Dedifferentiated amniotic fluid mesenchymal stem cell (primary cell): ENCODE measurements around the gene MYH7B.

ENCODE experiments used
- DNase-seq: peaks from one replicate; pipeline ENCODE4 v3.0.0-alpha.2; 2016; ENCODE audit errors: extremely low spot score

Gene MYH7B

DNA sequence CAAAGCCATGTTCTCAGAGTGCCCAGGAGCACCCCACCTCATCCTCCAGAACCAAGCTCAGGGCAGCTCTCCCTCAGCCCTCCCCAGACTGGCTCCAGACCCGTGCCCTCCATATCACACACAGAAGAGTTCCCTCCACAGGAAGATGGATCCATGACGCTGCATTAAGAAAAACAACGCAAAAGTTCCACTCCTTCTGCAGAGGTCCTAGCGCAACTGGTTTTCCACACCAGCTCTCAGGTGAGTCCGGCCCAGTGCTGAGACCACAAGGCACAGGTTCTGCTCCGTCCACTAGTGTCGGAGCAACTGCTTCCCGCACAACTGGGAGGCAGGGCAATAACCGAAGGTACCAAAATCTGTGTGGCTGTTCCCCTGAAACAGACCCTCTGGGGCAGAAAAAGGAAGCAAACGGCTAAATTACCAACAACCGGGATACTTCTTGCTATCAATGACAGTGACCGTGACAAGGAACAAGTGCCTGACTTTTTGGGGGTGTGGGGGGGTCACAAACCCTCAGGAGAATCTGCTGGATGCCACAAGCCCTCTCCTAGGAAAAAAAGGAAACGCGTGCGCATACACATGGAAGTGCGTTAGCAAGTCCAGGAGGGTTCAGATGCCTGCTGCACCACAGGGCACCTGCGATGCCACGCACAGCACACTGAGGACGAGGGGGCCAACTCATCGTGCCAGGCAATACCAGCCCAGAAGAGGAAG lies 49.2 kb downstream of the MYH7B start:
- no peak for DNase-seq
